SK-N-SH treated with all-trans-retinoic acid at 6 μM for 48 hours (cell line): ENCODE data around the gene GSG1L.

Source experiments
- ATAC-seq: fragments of 200-7000 bp; cut with Tn5 transposase; 3 replicates; pipeline ENCODE4 v1.9.1; 2020; ENCODE audit warnings: mild to moderate bottlenecking, moderate library complexity
- BACH2 ChIP-seq: fragments of 250-450 bp; sonication (Bioruptor Pico); IDR thresholded peaks from 2 replicates; pipeline ENCODE4 v1.9.0; 2021; ENCODE audit warnings: mild to moderate bottlenecking, borderline replicate concordance
- ESRRG ChIP-seq: fragments of 250-450 bp; sonication (Bioruptor Pico); IDR thresholded peaks from 2 replicates; pipeline ENCODE4 v1.6.1; 2021; ENCODE audit warnings: mild to moderate bottlenecking
- GLIS3 ChIP-seq: fragments of 250-450 bp; sonication (Bioruptor Pico); IDR thresholded peaks from 2 replicates; pipeline ENCODE4 v1.5.0; 2020; ENCODE audit warnings: mild to moderate bottlenecking, moderate library complexity
- ISL1 ChIP-seq: fragments of 250-450 bp; sonication (Bioruptor Pico); IDR thresholded peaks from 2 replicates; pipeline ENCODE4 v2.1.2; 2022; ENCODE audit warnings: mild to moderate bottlenecking, moderate library complexity
- OSR1 ChIP-seq: fragments of 250-450 bp; sonication (Bioruptor Pico); IDR thresholded peaks from 2 replicates; pipeline ENCODE4 v1.8.0; 2022; ENCODE audit warnings: moderate library complexity, mild to moderate bottlenecking, inconsistent platforms
- PPARA ChIP-seq: fragments of 250-450 bp; sonication (Bioruptor Pico); IDR thresholded peaks from 2 replicates; pipeline ENCODE4 v1.5.0; 2020; ENCODE audit warnings: mild to moderate bottlenecking, borderline replicate concordance
- RARB ChIP-seq: fragments of 250-450 bp; sonication (Bioruptor Pico); IDR thresholded peaks from 2 replicates; pipeline ENCODE4 v1.8.0; 2021; ENCODE audit warnings: mild to moderate bottlenecking, moderate library complexity
- SNAI2 ChIP-seq: fragments of 250-450 bp; sonication (Bioruptor Pico); IDR thresholded peaks from 2 replicates; pipeline ENCODE4 v1.5.0; 2020; ENCODE audit warnings: mild to moderate bottlenecking, moderate library complexity
- TCF4 ChIP-seq: fragments of 250-450 bp; sonication (Bioruptor Pico); IDR thresholded peaks from 2 replicates; pipeline ENCODE4 v1.8.0; 2021; ENCODE audit warnings: mild to moderate bottlenecking, moderate library complexity, borderline replicate concordance
- TOX ChIP-seq: fragments of 250-450 bp; sonication (Bioruptor Pico); IDR thresholded peaks from 2 replicates; pipeline ENCODE4 v1.8.0; 2021; ENCODE audit warnings: mild to moderate bottlenecking, moderate library complexity, borderline replicate concordance
- ZC3H10 ChIP-seq: fragments of 250-450 bp; sonication (Bioruptor Pico); IDR thresholded peaks from 2 replicates; pipeline ENCODE4 v1.5.1; 2021; ENCODE audit warnings: mild to moderate bottlenecking, moderate library complexity
- ZFP3 ChIP-seq: fragments of 250-450 bp; sonication (Bioruptor Pico); IDR thresholded peaks from 2 replicates; pipeline ENCODE4 v1.5.0; 2020; ENCODE audit warnings: mild to moderate bottlenecking, moderate library complexity
- ZFP30 ChIP-seq: fragments of 450-650 bp; formaldehyde crosslinking; IDR thresholded peaks from 2 replicates; pipeline ENCODE4 v1.5.0; 2022; ENCODE audit warnings: mild to moderate bottlenecking, moderate library complexity
- ZNF565 ChIP-seq: fragments of 450-650 bp; formaldehyde crosslinking; conservative IDR thresholded peaks from 2 replicates; pipeline ENCODE4 v1.5.0; 2020; ENCODE audit warnings: low read depth, mild to moderate bottlenecking, moderate library complexity
- ZNF70 ChIP-seq: fragments of 450-650 bp; formaldehyde crosslinking; IDR thresholded peaks from 2 replicates; pipeline ENCODE4 v1.5.0; 2020; ENCODE audit warnings: mild to moderate bottlenecking, moderate library complexity
- ZNF8 ChIP-seq: fragments of 450-650 bp; formaldehyde crosslinking; IDR thresholded peaks from 2 replicates; pipeline ENCODE4 v1.5.0; 2020; ENCODE audit warnings: mild to moderate bottlenecking, moderate library complexity
- TF ChIP-seq, protein P1 (sequence below): fragments of 250-450 bp; sonication (Bioruptor Pico); IDR thresholded peaks from 2 replicates; pipeline ENCODE4 v1.8.0; 2020; ENCODE audit warnings: mild to moderate bottlenecking, moderate library complexity, borderline replicate concordance
- TF ChIP-seq, protein P2 (sequence below): fragments of 250-450 bp; sonication (Bioruptor Pico); IDR thresholded peaks from 2 replicates; pipeline ENCODE4 v1.8.0; 2021; ENCODE audit warnings: low read depth, mild to moderate bottlenecking, moderate library complexity, borderline replicate concordance
- TF ChIP-seq, protein P3 (sequence below): fragments of 250-450 bp; sonication (Bioruptor Pico); IDR thresholded peaks from 2 replicates; pipeline ENCODE4 v1.5.1; 2021; ENCODE audit warnings: mild to moderate bottlenecking, moderate library complexity
- TF ChIP-seq, protein P4 (sequence below): fragments of 250-450 bp; sonication (Bioruptor Pico); IDR thresholded peaks from 2 replicates; pipeline ENCODE4 v1.5.0; 2020; ENCODE audit warnings: mild to moderate bottlenecking, moderate library complexity
- TF ChIP-seq, protein P5 (sequence below): fragments of 250-450 bp; sonication (Bioruptor Pico); IDR thresholded peaks from 2 replicates; pipeline ENCODE4 v1.5.1; 2020; ENCODE audit warnings: low read depth, mild to moderate bottlenecking, moderate library complexity

The GSG1L gene

DNA sequence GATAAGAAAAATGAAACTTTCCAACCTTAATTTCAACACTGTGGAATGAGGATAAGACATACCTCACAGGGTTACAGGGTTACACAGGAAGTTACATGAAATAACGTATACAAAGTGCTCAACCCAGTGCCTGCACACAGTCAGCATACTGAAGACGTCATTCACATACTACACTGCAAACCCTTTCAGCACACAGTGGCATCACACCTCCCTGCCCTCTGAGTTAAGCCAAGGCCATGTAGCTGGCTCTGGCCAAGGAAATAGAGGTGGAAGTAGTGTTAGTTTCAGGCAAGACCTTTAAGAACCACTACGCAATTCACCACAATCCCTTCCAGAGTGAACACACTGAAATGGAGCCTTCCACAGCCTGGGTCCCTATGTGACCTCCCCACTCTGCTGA, 46.6 kb upstream of the GSG1L start:
- no peak for ATAC-seq
- no peak for TF ChIP-seq ISL1 (CRISPR knock-in tag)
- TF ChIP-seq ZFP30 (CRISPR knock-in tag) = no peak
- TF ChIP-seq, protein P1, sequence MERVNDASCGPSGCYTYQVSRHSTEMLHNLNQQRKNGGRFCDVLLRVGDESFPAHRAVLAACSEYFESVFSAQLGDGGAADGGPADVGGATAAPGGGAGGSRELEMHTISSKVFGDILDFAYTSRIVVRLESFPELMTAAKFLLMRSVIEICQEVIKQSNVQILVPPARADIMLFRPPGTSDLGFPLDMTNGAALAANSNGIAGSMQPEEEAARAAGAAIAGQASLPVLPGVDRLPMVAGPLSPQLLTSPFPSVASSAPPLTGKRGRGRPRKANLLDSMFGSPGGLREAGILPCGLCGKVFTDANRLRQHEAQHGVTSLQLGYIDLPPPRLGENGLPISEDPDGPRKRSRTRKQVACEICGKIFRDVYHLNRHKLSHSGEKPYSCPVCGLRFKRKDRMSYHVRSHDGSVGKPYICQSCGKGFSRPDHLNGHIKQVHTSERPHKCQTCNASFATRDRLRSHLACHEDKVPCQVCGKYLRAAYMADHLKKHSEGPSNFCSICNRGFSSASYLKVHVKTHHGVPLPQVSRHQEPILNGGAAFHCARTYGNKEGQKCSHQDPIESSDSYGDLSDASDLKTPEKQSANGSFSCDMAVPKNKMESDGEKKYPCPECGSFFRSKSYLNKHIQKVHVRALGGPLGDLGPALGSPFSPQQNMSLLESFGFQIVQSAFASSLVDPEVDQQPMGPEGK (CRISPR knock-in tag) = no peak
- no peak for TF ChIP-seq PPARA (CRISPR knock-in tag)
- TF ChIP-seq ESRRG (CRISPR knock-in tag) = no peak
- no peak for TF ChIP-seq ZNF565
- TF ChIP-seq, protein P2, sequence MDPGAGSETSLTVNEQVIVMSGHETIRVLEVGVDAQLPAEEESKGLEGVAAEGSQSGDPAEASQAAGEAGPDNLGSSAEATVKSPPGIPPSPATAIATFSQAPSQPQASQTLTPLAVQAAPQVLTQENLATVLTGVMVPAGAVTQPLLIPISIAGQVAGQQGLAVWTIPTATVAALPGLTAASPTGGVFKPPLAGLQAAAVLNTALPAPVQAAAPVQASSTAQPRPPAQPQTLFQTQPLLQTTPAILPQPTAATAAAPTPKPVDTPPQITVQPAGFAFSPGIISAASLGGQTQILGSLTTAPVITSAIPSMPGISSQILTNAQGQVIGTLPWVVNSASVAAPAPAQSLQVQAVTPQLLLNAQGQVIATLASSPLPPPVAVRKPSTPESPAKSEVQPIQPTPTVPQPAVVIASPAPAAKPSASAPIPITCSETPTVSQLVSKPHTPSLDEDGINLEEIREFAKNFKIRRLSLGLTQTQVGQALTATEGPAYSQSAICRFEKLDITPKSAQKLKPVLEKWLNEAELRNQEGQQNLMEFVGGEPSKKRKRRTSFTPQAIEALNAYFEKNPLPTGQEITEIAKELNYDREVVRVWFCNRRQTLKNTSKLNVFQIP = no peak
- TF ChIP-seq RARB (CRISPR knock-in tag) = no peak
- TF ChIP-seq, protein P3, sequence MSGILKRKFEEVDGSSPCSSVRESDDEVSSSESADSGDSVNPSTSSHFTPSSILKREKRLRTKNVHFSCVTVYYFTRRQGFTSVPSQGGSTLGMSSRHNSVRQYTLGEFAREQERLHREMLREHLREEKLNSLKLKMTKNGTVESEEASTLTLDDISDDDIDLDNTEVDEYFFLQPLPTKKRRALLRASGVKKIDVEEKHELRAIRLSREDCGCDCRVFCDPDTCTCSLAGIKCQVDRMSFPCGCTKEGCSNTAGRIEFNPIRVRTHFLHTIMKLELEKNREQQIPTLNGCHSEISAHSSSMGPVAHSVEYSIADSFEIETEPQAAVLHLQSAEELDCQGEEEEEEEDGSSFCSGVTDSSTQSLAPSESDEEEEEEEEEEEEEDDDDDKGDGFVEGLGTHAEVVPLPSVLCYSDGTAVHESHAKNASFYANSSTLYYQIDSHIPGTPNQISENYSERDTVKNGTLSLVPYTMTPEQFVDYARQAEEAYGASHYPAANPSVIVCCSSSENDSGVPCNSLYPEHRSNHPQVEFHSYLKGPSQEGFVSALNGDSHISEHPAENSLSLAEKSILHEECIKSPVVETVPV (CRISPR knock-in tag) = no peak
- TF ChIP-seq SNAI2 (CRISPR knock-in tag) = no peak
- no peak for TF ChIP-seq ZFP3 (CRISPR knock-in tag)
- no peak for TF ChIP-seq ZNF70 (CRISPR knock-in tag)
- TF ChIP-seq TCF4 (CRISPR knock-in tag) = no peak
- no peak for TF ChIP-seq BACH2 (CRISPR knock-in tag)
- TF ChIP-seq GLIS3 (CRISPR knock-in tag) = no peak
- no peak for TF ChIP-seq TOX (CRISPR knock-in tag)

GRCh38 chr16:28108590-28109247, 45.2 kb upstream of the GSG1L start:
- ATAC-seq = no peak
- TF ChIP-seq OSR1 (CRISPR knock-in tag) = no peak
- TF ChIP-seq, protein P4, sequence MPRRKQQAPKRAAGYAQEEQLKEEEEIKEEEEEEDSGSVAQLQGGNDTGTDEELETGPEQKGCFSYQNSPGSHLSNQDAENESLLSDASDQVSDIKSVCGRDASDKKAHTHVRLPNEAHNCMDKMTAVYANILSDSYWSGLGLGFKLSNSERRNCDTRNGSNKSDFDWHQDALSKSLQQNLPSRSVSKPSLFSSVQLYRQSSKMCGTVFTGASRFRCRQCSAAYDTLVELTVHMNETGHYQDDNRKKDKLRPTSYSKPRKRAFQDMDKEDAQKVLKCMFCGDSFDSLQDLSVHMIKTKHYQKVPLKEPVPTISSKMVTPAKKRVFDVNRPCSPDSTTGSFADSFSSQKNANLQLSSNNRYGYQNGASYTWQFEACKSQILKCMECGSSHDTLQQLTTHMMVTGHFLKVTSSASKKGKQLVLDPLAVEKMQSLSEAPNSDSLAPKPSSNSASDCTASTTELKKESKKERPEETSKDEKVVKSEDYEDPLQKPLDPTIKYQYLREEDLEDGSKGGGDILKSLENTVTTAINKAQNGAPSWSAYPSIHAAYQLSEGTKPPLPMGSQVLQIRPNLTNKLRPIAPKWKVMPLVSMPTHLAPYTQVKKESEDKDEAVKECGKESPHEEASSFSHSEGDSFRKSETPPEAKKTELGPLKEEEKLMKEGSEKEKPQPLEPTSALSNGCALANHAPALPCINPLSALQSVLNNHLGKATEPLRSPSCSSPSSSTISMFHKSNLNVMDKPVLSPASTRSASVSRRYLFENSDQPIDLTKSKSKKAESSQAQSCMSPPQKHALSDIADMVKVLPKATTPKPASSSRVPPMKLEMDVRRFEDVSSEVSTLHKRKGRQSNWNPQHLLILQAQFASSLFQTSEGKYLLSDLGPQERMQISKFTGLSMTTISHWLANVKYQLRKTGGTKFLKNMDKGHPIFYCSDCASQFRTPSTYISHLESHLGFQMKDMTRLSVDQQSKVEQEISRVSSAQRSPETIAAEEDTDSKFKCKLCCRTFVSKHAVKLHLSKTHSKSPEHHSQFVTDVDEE = no peak
- TF ChIP-seq ZC3H10 (CRISPR knock-in tag) = no peak
- TF ChIP-seq ZFP3 (CRISPR knock-in tag) = no peak
- TF ChIP-seq ZNF70 (CRISPR knock-in tag) = no peak
- no peak for TF ChIP-seq ESRRG (CRISPR knock-in tag)
- TF ChIP-seq, protein P3 (CRISPR knock-in tag) = no peak
- TF ChIP-seq PPARA (CRISPR knock-in tag) = no peak
- TF ChIP-seq SNAI2 (CRISPR knock-in tag) = no peak
- no peak for TF ChIP-seq ZNF8 (CRISPR knock-in tag)
- no peak for TF ChIP-seq BACH2 (CRISPR knock-in tag)
- TF ChIP-seq RARB (CRISPR knock-in tag) = no peak
- TF ChIP-seq ZFP30 (CRISPR knock-in tag) = no peak
- TF ChIP-seq, protein P1 (CRISPR knock-in tag) = no peak
- TF ChIP-seq GLIS3 (CRISPR knock-in tag) = no peak
- TF ChIP-seq, protein P2 = no peak
- TF ChIP-seq, protein P5, sequence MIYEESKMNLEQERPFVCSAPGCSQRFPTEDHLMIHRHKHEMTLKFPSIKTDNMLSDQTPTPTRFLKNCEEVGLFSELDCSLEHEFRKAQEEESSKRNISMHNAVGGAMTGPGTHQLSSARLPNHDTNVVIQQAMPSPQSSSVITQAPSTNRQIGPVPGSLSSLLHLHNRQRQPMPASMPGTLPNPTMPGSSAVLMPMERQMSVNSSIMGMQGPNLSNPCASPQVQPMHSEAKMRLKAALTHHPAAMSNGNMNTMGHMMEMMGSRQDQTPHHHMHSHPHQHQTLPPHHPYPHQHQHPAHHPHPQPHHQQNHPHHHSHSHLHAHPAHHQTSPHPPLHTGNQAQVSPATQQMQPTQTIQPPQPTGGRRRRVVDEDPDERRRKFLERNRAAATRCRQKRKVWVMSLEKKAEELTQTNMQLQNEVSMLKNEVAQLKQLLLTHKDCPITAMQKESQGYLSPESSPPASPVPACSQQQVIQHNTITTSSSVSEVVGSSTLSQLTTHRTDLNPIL (CRISPR knock-in tag) = no peak
